Neural cell (in vitro differentiated cells): Measurements from ENCODE around the gene DNAJB7. TPM values are rescaled to one million over a fixed set of nuclear protein-coding genes. Genes with fewer than 3 reads are reported as not detected.

Source experiments
- H2AFZ ChIP-seq: fragments of 200-600, 300-800 bp; sonication (generic), shearing (Covaris generic); 2 replicates; pipeline ENCODE4 v1.6.0; 2014; ENCODE audit warnings: low read depth, mild to moderate bottlenecking, antibody characterized with exemption, low read length, moderate library complexity
- H3F3A ChIP-seq: fragments of 200-600 bp; shearing (Covaris generic); 2 replicates; pipeline ENCODE4 v1.6.1; 2016; ENCODE audit warnings: mild to moderate bottlenecking, moderate library complexity, mixed read lengths, antibody characterized with exemption, low read length; ENCODE audit not compliant: insufficient read depth, poor library complexity, severe bottlenecking
- H3K27ac ChIP-seq: fragments of 200-600, 300-800 bp; sonication (generic), shearing (Covaris generic); 2 replicates; pipeline ENCODE4 v1.5.1; 2014; ENCODE audit warnings: mild to moderate bottlenecking, low read length, moderate library complexity
- H3K27me3 ChIP-seq: fragments of 300-800, 200-600 bp; sonication (generic), shearing (Covaris generic); 2 replicates; pipeline ENCODE4 v1.6.0; 2014; ENCODE audit warnings: mild to moderate bottlenecking, low read depth, low read length, moderate library complexity; ENCODE audit not compliant: insufficient read depth
- H3K36me3 ChIP-seq: fragments of 300-800, 200-600 bp; sonication (generic), shearing (Covaris generic); 2 replicates; pipeline ENCODE4 v1.5.1; 2014; ENCODE audit warnings: mild to moderate bottlenecking, antibody characterized with exemption, low read length, moderate library complexity; ENCODE audit not compliant: insufficient read depth
- H3K4me2 ChIP-seq: fragments of 300-800, 200-600 bp; sonication (generic), shearing (Covaris generic); 2 replicates; pipeline ENCODE4 v1.6.0; 2014; ENCODE audit warnings: mild to moderate bottlenecking, low read length
- H3K4me3 ChIP-seq: fragments of 300-800, 200-600 bp; sonication (generic), shearing (Covaris generic); 2 replicates; pipeline ENCODE4 v1.5.1; 2014; ENCODE audit warnings: mild to moderate bottlenecking, low read length, moderate library complexity
- H3K79me2 ChIP-seq: fragments of 200-600 bp; shearing (Covaris generic); replicated peaks from 2 replicates; pipeline ENCODE4 v1.6.0; 2014; ENCODE audit warnings: mild to moderate bottlenecking, low read length, moderate library complexity; ENCODE audit not compliant: insufficient read depth
- H3K9ac ChIP-seq: fragments of 300-800, 200-600 bp; sonication (generic), shearing (Covaris generic); 2 replicates; pipeline ENCODE4 v1.6.1; 2016; ENCODE audit warnings: mild to moderate bottlenecking, low read length, mixed read lengths
- H3K9me2 ChIP-seq: fragments of 200-600 bp; shearing (Covaris generic); 2 replicates; pipeline ENCODE4 v1.6.1; 2016; ENCODE audit warnings: mild to moderate bottlenecking, low read length, mixed read lengths; ENCODE audit not compliant: insufficient read depth
- H3K9me3 ChIP-seq: fragments of 200-600, 300-800 bp; sonication (generic), shearing (Covaris generic); 2 replicates; pipeline ENCODE4 v1.6.1; 2016; ENCODE audit warnings: mild to moderate bottlenecking, mixed run types, low read length, moderate library complexity, mixed read lengths
- H4K20me1 ChIP-seq: fragments of 200-600 bp; shearing (Covaris generic); 2 replicates; pipeline ENCODE4 v1.6.1; 2016; ENCODE audit warnings: mild to moderate bottlenecking, mixed run types; ENCODE audit not compliant: insufficient read depth
- CTCF ChIP-seq: fragments of 450-650 bp; IDR thresholded peaks from 2 replicates; pipeline ENCODE4 v1.5.1; 2014; ENCODE audit warnings: antibody characterized with exemption, mild to moderate bottlenecking, moderate library complexity; ENCODE audit not compliant: poor library complexity, severe bottlenecking
- EP300 ChIP-seq: fragments of 450-650 bp; conservative IDR thresholded peaks from 2 replicates; pipeline ENCODE4 v1.6.1; 2014; ENCODE audit warnings: antibody characterized with exemption, mild to moderate bottlenecking, moderate library complexity; ENCODE audit not compliant: poor library complexity, severe bottlenecking
- EZH2 ChIP-seq: fragments of 200-600, 300-800 bp; shearing (Covaris generic), sonication (generic); IDR thresholded peaks from 2 replicates; pipeline ENCODE4 v1.6.1; 2014; ENCODE audit warnings: antibody characterized with exemption, low read length, borderline replicate concordance, mild to moderate bottlenecking; ENCODE audit not compliant: insufficient read depth, poor library complexity, severe bottlenecking
- MXI1 ChIP-seq: fragments of 450-650 bp; conservative IDR thresholded peaks from 2 replicates; pipeline ENCODE4 v1.6.1; 2014; ENCODE audit warnings: antibody characterized with exemption, mild to moderate bottlenecking; ENCODE audit not compliant: poor library complexity, severe bottlenecking
- POLR2AphosphoS5 ChIP-seq: IDR thresholded peaks from 2 replicates; pipeline ENCODE4 v1.6.1; 2012
- RAD21 ChIP-seq: fragments of 450-650 bp; conservative IDR thresholded peaks from 2 replicates; pipeline ENCODE4 v1.6.1; 2014; ENCODE audit warnings: antibody characterized with exemption, mild to moderate bottlenecking, moderate library complexity
- SMC3 ChIP-seq: fragments of 450-650 bp; conservative IDR thresholded peaks from 2 replicates; pipeline ENCODE4 v1.6.1; 2014; ENCODE audit warnings: antibody characterized with exemption, mild to moderate bottlenecking, moderate library complexity; ENCODE audit not compliant: poor library complexity
- TAF1 ChIP-seq: IDR thresholded peaks from 2 replicates; pipeline ENCODE4 v1.6.1; 2012; ENCODE audit warnings: low read depth
- polyA minus RNA-seq: library from RNA; depleted of rRNA, polyadenylated mRNA; stranded (reverse); fragments of >200 nt; gene quantifications from 2 replicates; pipeline ENCODE4 v1.2.3, GENCODE V29; 2014
- polyA plus RNA-seq: library from polyadenylated mRNA; depleted of rRNA; stranded (reverse); fragments of >200 nt; gene quantifications from 2 replicates; pipeline ENCODE4 v1.2.3, GENCODE V29; 2014
- TF ChIP-seq, protein P1 (sequence below): IDR thresholded peaks from 2 replicates; pipeline ENCODE4 v1.6.1; 2012; ENCODE audit warnings: borderline replicate concordance

Gene DNAJB7
- polyA plus RNA-seq (not detected in 2 replicates), polyA minus RNA-seq (not detected in 2 replicates)

- Histone ChIP-seq H3F3A (peaks cover 4% of the 10 kb centered on the region), H3K79me2 (peaks cover 36% of the 10 kb centered on the region), H3K9me2 (no peaks in the 10 kb centered on the region), H3K27ac (no peak within 1 kb of the TSS), H2AFZ (no peak within 1 kb of the TSS), H4K20me1 (no peaks in the 10 kb centered on the region), H3K27me3 (no peaks in the 10 kb centered on the region), H3K36me3 (no peaks in the 10 kb centered on the region), H3K4me3 (no peak within 1 kb of the TSS), H3K4me2 (no peak within 1 kb of the TSS), H3K9ac (no peak within 1 kb of the TSS), H3K9me3 (no peaks in the 10 kb centered on the region)
- TF ChIP-seq TAF1 = no peak
- TF ChIP-seq MXI1 = no peak
- no peak for TF ChIP-seq EP300
- TF ChIP-seq RAD21 = no peak
- TF ChIP-seq POLR2AphosphoS5 = no peak
- TF ChIP-seq, protein P1, sequence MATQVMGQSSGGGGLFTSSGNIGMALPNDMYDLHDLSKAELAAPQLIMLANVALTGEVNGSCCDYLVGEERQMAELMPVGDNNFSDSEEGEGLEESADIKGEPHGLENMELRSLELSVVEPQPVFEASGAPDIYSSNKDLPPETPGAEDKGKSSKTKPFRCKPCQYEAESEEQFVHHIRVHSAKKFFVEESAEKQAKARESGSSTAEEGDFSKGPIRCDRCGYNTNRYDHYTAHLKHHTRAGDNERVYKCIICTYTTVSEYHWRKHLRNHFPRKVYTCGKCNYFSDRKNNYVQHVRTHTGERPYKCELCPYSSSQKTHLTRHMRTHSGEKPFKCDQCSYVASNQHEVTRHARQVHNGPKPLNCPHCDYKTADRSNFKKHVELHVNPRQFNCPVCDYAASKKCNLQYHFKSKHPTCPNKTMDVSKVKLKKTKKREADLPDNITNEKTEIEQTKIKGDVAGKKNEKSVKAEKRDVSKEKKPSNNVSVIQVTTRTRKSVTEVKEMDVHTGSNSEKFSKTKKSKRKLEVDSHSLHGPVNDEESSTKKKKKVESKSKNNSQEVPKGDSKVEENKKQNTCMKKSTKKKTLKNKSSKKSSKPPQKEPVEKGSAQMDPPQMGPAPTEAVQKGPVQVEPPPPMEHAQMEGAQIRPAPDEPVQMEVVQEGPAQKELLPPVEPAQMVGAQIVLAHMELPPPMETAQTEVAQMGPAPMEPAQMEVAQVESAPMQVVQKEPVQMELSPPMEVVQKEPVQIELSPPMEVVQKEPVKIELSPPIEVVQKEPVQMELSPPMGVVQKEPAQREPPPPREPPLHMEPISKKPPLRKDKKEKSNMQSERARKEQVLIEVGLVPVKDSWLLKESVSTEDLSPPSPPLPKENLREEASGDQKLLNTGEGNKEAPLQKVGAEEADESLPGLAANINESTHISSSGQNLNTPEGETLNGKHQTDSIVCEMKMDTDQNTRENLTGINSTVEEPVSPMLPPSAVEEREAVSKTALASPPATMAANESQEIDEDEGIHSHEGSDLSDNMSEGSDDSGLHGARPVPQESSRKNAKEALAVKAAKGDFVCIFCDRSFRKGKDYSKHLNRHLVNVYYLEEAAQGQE = no peak
- no peak for TF ChIP-seq CTCF
- TF ChIP-seq SMC3 = no peak
- no peak for TF ChIP-seq EZH2
Observed at GRCh38 chr22:40862013-40862412, at the start of gene DNAJB7. Gene DNAJB7, minus strand, starts transcription at chr22:40862113. Its CDS starts 119 bp downstream, at chr22:40861994.

DNA sequence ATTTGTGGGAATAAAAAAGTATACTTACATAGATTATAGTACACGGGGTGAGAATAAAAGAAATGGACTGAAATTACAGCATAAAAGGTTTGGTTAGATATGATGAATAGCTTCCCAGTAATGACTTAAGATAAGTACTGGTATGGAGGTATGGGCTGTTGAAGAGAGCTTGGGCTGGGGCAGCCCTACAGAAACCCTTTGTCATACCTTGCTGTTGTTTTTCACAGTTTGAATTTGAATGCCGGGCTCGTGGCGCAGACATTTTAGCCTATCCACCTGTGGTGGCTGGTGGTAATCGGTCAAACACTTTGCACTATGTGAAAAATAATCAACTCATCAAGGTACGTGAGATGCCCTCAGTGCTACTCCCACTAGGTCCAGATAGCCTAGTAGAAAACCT, 47.0 kb upstream of the DNAJB7 start:
- Histone ChIP-seq H3K27me3 (no peaks in the 10 kb centered on the region), H3K9me2 (no peaks in the 10 kb centered on the region), H4K20me1 (no peaks in the 10 kb centered on the region), H3F3A (no peaks in the 10 kb centered on the region), H3K9me3 (no peaks in the 10 kb centered on the region), H3K79me2 (no peaks in the 10 kb centered on the region), H3K36me3 (no peaks in the 10 kb centered on the region), H3K4me3 (no peak overlapping the region), H3K9ac (no peak overlapping the region), H3K27ac (no peak overlapping the region), H2AFZ (no peak overlapping the region), H3K4me2 (no peak overlapping the region)
- TF ChIP-seq MXI1 (no peak), EP300 (no peak), TAF1 (no peak), SMC3 (no peak), CTCF (no peak), EZH2 (no peak), POLR2AphosphoS5 (no peak), RAD21 (no peak)
- TF ChIP-seq, protein P1 = no peak
